GM12878 (cell line): ENCODE measurements around the gene PRIM1. TPM values are rescaled to one million over a fixed set of nuclear protein-coding genes. Genes with fewer than 3 reads are reported as not detected.

ENCODE experiments used
- ATAC-seq: fragments of 200-7000 bp; cut with Tn5 transposase; 3 replicates; pipeline ENCODE4 v1.9.1; 2020; ENCODE audit warnings: mild to moderate bottlenecking, moderate library complexity
- BruUV-seq: library from RNA; stranded (reverse); fragments of 400-500 nt; replicated peaks from 2 replicates; lab custom pipeline; 2021; lab: Mats Ljungman, UMichigan
- CTCF ChIA-PET: fragments of 300-600 bp; sonication (Branson Sonifier 250); formaldehyde crosslinking; extraction: SDS; loops from one replicate; lab custom pipeline; 2021; ENCODE audit warnings: inconsistent platforms; lab: Yijun Ruan, JAX
- POLR2A ChIA-PET: fragments of 350-600 bp; formaldehyde crosslinking; extraction: SDS; loops from one replicate; lab custom pipeline; 2021; ENCODE audit warnings: inconsistent platforms; lab: Charles Lee
- RAD21 ChIA-PET: fragments of 300-600 bp; sonication (Branson Sonifier 250); formaldehyde crosslinking; loops from one replicate; lab custom pipeline; 2023; ENCODE audit warnings: antibody characterized with exemption; ENCODE audit not compliant: unreplicated experiment; lab: Charles Lee
- SMC1A ChIA-PET: fragments of 300-600 bp; sonication (Branson Sonifier 250); formaldehyde crosslinking; loops from one replicate; lab custom pipeline; 2023; ENCODE audit not compliant: unreplicated experiment, uncharacterized antibody; lab: Charles Lee
- DNase-seq: peaks from one replicate; pipeline ENCODE4 v3.0.0-alpha.2; 2011; ENCODE audit warnings: low read depth, low spot score
- FAIRE-seq: peaks from 3 replicates; lab custom pipeline; 2011; peaks lifted over from hg19 to GRCh38; lab: Jason Lieb, UNC
- H2AFZ ChIP-seq: 2 replicates; pipeline ENCODE4 v1.6.0; 2011; ENCODE audit warnings: low read depth, low read length, control low read depth; ENCODE audit not compliant: control insufficient read depth
- H3K27ac ChIP-seq: 2 replicates; pipeline ENCODE4 v1.5.1; 2011; ENCODE audit warnings: control low read depth; ENCODE audit not compliant: control insufficient read depth, insufficient read depth
- H3K27me3 ChIP-seq, 2 experiments: replicated peaks in 1 of 2; 2 replicates each; pipeline versions ENCODE4 v1.6.0 to v1.6.1; 2011; ENCODE audit warnings: low read length in 1 of 2; ENCODE audit not compliant: control insufficient read depth in 2 of 2, insufficient read depth in 2 of 2
- H3K36me3 ChIP-seq, 2 experiments: 2 replicates each; pipeline ENCODE4 v1.5.1; 2011; ENCODE audit warnings: low read length in 1 of 2; ENCODE audit not compliant: control insufficient read depth in 2 of 2, insufficient read depth in 2 of 2
- H3K4me1 ChIP-seq: 2 replicates; pipeline ENCODE4 v1.6.1; 2011; ENCODE audit warnings: mild to moderate bottlenecking, low read length, moderate library complexity, mixed read lengths; ENCODE audit not compliant: control insufficient read depth, insufficient read depth
- H3K4me2 ChIP-seq: 2 replicates; pipeline ENCODE4 v1.6.0; 2011; ENCODE audit warnings: control low read depth; ENCODE audit not compliant: control insufficient read depth, insufficient read depth
- H3K4me3 ChIP-seq: fragments of 200-600 bp; sonication (generic); 2 replicates; pipeline ENCODE4 v1.5.1; 2016
- H3K79me2 ChIP-seq: 2 replicates; pipeline ENCODE4 v1.6.0; 2011; ENCODE audit warnings: low read length; ENCODE audit not compliant: control insufficient read depth, insufficient read depth
- H3K9ac ChIP-seq: 2 replicates; pipeline ENCODE4 v1.8.0; 2011; ENCODE audit warnings: low read length, control low read depth, mixed read lengths; ENCODE audit not compliant: control insufficient read depth, insufficient read depth
- H3K9me3 ChIP-seq: replicated peaks from 3 replicates; pipeline ENCODE4 v1.5.1; 2011; ENCODE audit warnings: mild to moderate bottlenecking, low read length; ENCODE audit not compliant: control insufficient read depth, insufficient read depth
- H4K20me1 ChIP-seq: 2 replicates; pipeline ENCODE4 v1.6.0; 2011; ENCODE audit not compliant: control insufficient read depth, insufficient read depth
- ATF3 ChIP-seq: IDR thresholded peaks from 2 replicates; pipeline ENCODE4 v1.6.1; 2011; ENCODE audit warnings: low read depth, mild to moderate bottlenecking, low read length, moderate library complexity, borderline replicate concordance; ENCODE audit errors: extremely low read depth
- CBX5 ChIP-seq: sonication (generic); IDR thresholded peaks from 2 replicates; pipeline ENCODE4 v1.6.1; 2016; ENCODE audit warnings: low read depth, moderate library complexity, mild to moderate bottlenecking, inconsistent platforms
- CEBPB ChIP-seq, 2 experiments: fragments of 150-350 bp in 1 of 2; IDR thresholded peaks; 2 replicates each; pipeline ENCODE4 v1.6.1; 2012 to 2014; ENCODE audit warnings: low read depth in 2 of 2, low read length in 2 of 2, borderline replicate concordance in 1 of 2, inconsistent platforms in 1 of 2
- MYB ChIP-seq: fragments of 150-350 bp; IDR thresholded peaks from 2 replicates; pipeline ENCODE4 v1.6.1; 2014; ENCODE audit warnings: mild to moderate bottlenecking, low read depth, low read length, borderline replicate concordance
- NKRF ChIP-seq: fragments of 450-650 bp; conservative IDR thresholded peaks from 2 replicates; pipeline ENCODE4 v1.6.1; 2017; ENCODE audit warnings: mild to moderate bottlenecking, moderate library complexity
- PAX8 ChIP-seq: fragments of 450-650 bp; IDR thresholded peaks from 2 replicates; pipeline ENCODE4 v1.6.1; 2017; ENCODE audit warnings: mild to moderate bottlenecking, moderate library complexity
- PRDM15 ChIP-seq: fragments of 450-650 bp; formaldehyde crosslinking; IDR thresholded peaks from 2 replicates; pipeline ENCODE4 v1.4.0; 2020; ENCODE audit warnings: mild to moderate bottlenecking, moderate library complexity
- RAD51 ChIP-seq: fragments of 450-650 bp; IDR thresholded peaks from 2 replicates; pipeline ENCODE4 v1.6.1; 2016; ENCODE audit warnings: moderate library complexity, mild to moderate bottlenecking, inconsistent platforms
- SIX5 ChIP-seq: IDR thresholded peaks from 2 replicates; pipeline ENCODE4 v1.6.1; 2011; ENCODE audit warnings: mild to moderate bottlenecking, low read depth, low read length, moderate library complexity; ENCODE audit not compliant: severe bottlenecking
- SREBF1 ChIP-seq: IDR thresholded peaks from 2 replicates; pipeline ENCODE4 v1.6.1; 2012; ENCODE audit warnings: mild to moderate bottlenecking, low read length
- ZBED1 ChIP-seq: IDR thresholded peaks from 2 replicates; pipeline ENCODE4 v1.6.1; 2016; ENCODE audit warnings: borderline replicate concordance
- WGBS: methylation state at CpG from one replicate; pipeline ENCODE4 v1.1.6; 2016; ENCODE audit warnings: low lambda C conversion rate; ENCODE audit not compliant: insufficient replicate concordance, insufficient coverage; ENCODE audit errors: missing lambda C conversion rate; 5-methylcytosine and 5-hydroxymethylcytosine counted together
- in situ Hi-C: fragments of 300-500 bp; cut with MboI; formaldehyde crosslinking; loops from 9 replicates; pipeline ENCODE4 v1.14.3; 2018; ENCODE audit warnings: mixed read lengths
- intact Hi-C: fragments of 100-400 bp; cut with micrococcal nuclease; formaldehyde crosslinking; loops from one replicate; pipeline ENCODE4 v1.14.2; 2022; ENCODE audit not compliant: unreplicated experiment
- polyA plus RNA-seq, 11 experiments: library from polyadenylated mRNA; depleted of rRNA in 4 of 11; unstranded in 6 of 11; stranded (reverse) in 5 of 11; fragments of >200 nt; fragmentation: Nextera tagmentation in 4 of 11; fragmentation: Illumina TruSeq in 1 of 11; extraction: Ambion mirVana in 4 of 11; extraction: Trizol in 1 of 11; gene quantifications; 1 replicate in 1 of 11; 2 replicates in 10 of 11; pipeline versions ENCODE4 v1.2.1 to v1.2.3, GENCODE V29; 2011 to 2016; ENCODE audit warnings: inconsistent platforms in 2 of 11, missing spikeins in 2 of 11, low read depth in 1 of 11
- total RNA-seq, 4 experiments: library from RNA; depleted of rRNA in 3 of 4; stranded (reverse); fragments of >200 nt in 3 of 4; fragmentation: Illumina TruSeq in 1 of 4; extraction: Trizol in 1 of 4; gene quantifications; 2 replicates each; pipeline versions ENCODE4 v1.2.1 to v1.2.3, GENCODE V29; 2013 to 2021

PRIM1 gene
- total and polyA plus RNA-seq, 10 of the 15 experiments (the other 5 are each of a cell fraction or from before 2014, with no cell fraction given): 27.1 to 70.6 (median 55.7) TPM

GRCh38 chr12:56720731-56721151 lies 31.4 kb downstream of the PRIM1 start:
- intact Hi-C loops: loop anchor here (2.0 kb wide), 1 partner anchor 78 kb away; no protein-coding TSS in a partner anchor
- H3K9me3 ChIP-seq: no peaks in the 10 kb centered on the region
- H3K4me3 ChIP-seq: peak overlapping the region; percentile 97
- peak overlapping the region; percentile 46; the same call in 1 of the 2 replicates for H3K27ac ChIP-seq
- in situ Hi-C loops: no loop called here
- no peak overlapping the region for H2AFZ ChIP-seq
- ChIA-PET POLR2A (interaction anchor here (1.7 to 3.7 kb wide), 2 partner anchors 32 to 84 kb away, joined by 4 to 21 read pairs; partner anchors contain the start of gene PTGES3), SMC1A (interaction anchor here (0.7 to 2.2 kb wide), 5 partner anchors 9 to 84 kb away, joined by 3 to 9 read pairs (median 4); no protein-coding TSS in a partner anchor), CTCF (interaction anchor here (1.1 to 1.2 kb wide), 2 partner anchors 11 to 92 kb away, joined by 3 read pairs; no protein-coding TSS in a partner anchor), RAD21 (no interaction called here)
- 100% methylated on average over 1 of the region's 1 CpG for WGBS
- H3K4me2 ChIP-seq: peak overlapping the region; percentile 91
- H3K9ac ChIP-seq: peak overlapping the region; percentile 57
- ATAC-seq: no peak
- no peaks in the 10 kb centered on the region for H3K27me3 ChIP-seq
- no peak for DNase-seq
- no TSS peak for BruUV-seq
- peaks cover 42% of the 10 kb centered on the region for H3K4me1 ChIP-seq
- H4K20me1 ChIP-seq: peaks cover 33% of the 10 kb centered on the region
- peaks cover 17 to 30% of the 10 kb centered on the region in 2 experiments for H3K36me3 ChIP-seq
- no peak for FAIRE-seq
- peaks cover 89% of the 10 kb centered on the region for H3K79me2 ChIP-seq
- no peak for TF ChIP-seq SIX5
- no peak for TF ChIP-seq CBX5
- no peak for TF ChIP-seq PAX8
- TF ChIP-seq RAD51: no peak
- TF ChIP-seq PRDM15 (CRISPR knock-in tag): no peak
- no peak for TF ChIP-seq ZBED1
- TF ChIP-seq NKRF: no peak
- TF ChIP-seq MYB: no peak
- TF ChIP-seq CEBPB (IDR thresholded peaks at IDR 0.05; ENCODE audit: borderline replicate concordance in 1 of 2, low read depth in 2 of 2, low read length in 2 of 2): no peak
- TF ChIP-seq ATF3: no peak
- no peak for TF ChIP-seq SREBF1
